ENCODE data around the gene TMEM240. TPM values are rescaled to one million over a fixed set of nuclear protein-coding genes. Genes with fewer than 3 reads are reported as not detected.
"Not testable (repeated sequence)": the region's sequence is repeated elsewhere in the genome, so short reads cannot be mapped to it uniquely, and the experiment has no call there.

The TMEM240 gene
- total RNA-seq, 1 donor from 2014 or later, result 1.1 TPM

DNA sequence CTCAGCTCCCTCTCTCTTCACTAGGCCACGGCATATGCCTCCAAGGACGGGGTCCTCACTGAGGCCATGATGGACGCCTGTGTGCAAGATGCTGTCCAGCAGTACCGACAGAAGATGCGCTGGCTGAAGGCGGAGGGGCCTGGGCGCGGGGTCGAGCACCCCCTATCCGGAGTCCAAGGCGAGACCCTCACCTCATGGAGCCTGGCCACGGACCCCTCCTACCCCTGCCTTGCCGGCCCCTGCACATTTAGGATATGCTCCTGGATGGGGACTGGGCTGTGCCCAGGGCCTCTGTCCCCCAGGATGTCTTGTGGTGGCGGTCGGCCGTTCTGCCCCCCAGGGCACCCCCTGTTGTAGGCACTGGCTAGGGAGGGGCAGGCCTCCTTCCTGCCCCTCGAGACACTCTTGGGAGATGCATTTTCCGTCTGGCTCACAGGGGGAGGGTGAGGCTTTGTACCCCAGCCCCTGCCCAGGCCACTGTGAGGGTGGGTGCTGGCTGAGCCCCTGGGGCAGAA, 44.9 kb downstream of the TMEM240 start:
- DNase-seq (ENCODE audit: low read depth), result not testable (repeated sequence)

DNA sequence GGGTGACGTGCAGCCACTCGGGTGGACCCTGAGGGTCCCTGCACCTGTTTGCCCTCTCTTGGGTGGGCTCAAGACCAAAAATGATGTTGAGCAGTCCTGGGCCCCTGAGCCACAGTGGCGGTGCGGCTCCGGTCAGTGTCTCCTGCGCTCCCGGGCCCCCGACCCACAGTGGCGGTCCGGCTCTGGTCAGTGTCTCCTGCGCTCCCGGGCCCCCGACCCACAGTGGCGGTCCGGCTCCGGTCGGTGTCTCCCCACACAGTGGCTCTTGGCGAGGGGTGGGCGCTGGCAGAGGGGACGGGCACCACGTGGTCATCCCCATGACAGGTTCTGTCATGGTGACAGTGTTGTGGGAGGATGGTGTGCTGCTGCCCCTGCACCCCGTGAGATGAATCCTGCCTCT, 46.1 kb downstream of the TMEM240 start:
- not testable (repeated sequence) for DNase-seq (ENCODE audit: low read depth)

DNA sequence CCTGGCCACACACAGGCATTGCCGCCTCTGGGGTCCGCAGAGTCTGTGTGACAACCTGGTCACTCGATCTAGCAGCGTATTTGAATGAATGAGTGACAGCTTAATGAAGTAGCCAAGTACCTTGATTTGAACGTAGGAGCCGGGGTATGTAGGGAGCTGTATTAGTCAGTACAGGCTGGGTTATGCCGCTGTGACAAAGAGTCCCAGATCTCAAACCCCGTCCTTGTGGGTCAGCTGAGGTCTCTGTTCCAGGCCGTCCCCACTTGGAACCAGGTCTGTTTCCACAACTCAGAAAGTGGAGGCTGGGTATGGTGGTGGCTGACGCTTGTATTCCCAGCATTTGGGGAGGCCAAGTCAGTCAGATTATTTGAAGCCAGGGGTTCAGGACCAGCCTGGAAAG, 48.8 kb downstream of the TMEM240 start:
- DNase-seq (ENCODE audit: low read depth), result no peak

DNA sequence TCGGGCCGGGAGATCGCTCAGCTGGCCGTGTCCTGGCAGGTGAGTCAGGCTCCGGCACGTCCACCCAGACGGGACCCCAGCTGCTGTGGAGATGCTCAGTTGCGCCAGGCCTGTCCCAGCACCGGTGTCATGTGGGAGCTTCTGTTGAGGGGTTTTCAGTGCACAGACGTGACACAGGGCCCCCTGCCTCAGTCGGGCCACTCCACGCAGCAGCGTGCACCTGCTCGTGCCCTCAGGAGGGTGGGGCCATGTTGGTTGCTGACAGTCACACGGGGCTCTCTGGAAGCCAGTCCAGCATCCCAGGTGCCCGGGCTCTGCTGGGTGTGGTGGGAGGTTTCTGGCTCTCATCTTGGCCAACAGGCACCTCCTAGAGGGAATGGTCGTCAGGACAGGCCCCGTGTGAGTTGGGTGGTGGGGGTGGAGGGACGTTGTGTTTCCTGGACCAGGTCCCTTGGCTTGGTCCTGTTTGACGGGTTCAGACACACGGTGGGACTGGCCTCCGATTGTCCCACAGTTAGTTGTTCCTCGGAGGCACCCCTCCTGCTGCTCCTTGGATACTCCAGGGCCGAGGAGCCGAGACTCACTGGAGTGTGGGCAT, 49.7 kb downstream of the TMEM240 start:
- no peak for DNase-seq (ENCODE audit: low read depth)

DNA sequence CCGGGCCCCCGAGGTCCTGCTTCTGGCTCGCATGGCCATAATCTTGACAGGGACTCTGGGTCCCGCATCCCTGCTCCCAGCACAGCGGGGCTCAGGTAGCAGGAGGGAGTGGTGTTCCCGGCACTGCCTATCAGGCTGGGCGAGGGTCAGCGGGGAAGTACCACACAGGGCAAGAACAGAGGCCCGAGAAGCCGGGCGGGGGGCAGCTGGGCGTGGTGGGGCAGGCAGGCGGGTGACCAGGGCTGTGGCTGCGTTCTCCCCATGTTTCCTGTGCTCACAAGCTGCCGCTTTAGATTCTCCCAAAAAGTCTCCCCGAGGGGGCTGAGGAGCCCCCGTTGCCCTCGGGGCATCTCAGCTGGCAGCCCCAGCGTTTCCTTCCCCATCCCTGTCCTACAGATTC, 50.6 kb downstream of the TMEM240 start:
- no peak for DNase-seq (ENCODE audit: low read depth)

DNA sequence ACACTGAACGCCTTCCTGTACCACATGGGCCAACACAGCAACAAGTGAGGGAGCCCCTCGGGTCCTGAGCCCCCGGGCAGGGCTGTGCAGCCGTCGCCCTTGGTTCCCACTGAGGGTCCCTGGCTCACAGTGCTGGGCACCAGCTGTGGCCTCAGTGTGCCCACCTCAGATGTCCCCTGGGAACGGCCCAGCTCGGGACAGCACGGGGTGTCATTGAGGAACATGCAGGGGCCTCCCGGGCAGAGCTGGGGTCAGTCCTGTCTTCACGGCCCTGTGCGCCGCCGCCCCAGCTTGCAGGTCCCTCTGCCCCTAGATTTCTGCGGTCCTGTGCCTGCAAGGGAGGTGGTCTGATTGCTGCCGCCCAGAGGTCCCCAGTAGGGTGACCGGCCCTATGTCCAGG, 51.2 kb downstream of the TMEM240 start:
- no peak for DNase-seq (ENCODE audit: low read depth)

DNA sequence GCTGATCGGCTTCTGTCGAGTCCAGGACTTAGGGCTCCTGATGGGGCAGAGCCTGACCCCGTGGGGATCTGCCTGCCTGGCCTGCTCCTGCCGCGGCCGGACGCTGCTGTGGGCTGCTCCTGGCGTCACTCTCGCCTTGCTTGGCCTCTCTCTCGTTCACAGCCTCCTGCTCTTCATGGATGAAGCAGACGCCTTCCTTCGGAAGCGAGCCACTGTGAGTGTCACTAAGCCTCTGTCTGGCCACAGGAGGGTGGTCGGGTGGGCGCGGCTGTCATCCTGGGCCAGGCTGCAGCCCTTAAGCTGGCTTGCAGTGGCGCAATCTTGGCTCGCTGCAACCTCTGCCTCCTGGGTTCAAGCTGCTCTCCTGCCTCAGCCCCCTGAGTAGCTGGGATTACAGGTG, 52.7 kb downstream of the TMEM240 start:
- no peak for DNase-seq (ENCODE audit: low read depth)

DNA sequence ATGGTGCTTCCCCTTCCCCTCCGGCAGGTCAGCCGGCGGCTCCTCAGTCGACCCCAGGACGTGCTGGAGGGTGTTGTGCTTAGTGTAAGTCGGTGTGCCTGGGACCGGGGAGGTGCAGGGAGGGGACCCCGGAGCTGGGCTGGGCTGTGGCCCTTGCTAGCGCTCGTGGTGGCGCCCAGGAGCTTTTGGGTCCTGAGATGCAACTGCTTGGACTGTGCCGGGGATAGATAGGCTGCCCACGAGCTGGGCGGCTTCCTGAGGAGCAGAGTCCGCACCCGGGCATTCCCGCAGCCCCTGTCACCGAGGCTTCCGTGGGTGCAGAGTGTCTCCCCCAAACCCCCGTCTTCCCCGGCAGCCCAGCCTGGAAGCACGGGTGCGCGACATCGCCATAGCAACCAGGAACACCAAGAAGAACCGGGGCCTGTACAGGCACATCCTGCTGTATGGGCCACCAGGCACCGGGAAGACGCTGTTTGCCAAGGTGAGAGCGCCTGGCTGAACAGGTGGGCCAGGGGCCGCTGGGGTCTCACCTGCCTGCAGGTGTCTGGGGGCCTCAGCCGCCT, 54.6 kb downstream of the TMEM240 start:
- DNase-seq (ENCODE audit: low read depth), result not testable (repeated sequence)

DNA sequence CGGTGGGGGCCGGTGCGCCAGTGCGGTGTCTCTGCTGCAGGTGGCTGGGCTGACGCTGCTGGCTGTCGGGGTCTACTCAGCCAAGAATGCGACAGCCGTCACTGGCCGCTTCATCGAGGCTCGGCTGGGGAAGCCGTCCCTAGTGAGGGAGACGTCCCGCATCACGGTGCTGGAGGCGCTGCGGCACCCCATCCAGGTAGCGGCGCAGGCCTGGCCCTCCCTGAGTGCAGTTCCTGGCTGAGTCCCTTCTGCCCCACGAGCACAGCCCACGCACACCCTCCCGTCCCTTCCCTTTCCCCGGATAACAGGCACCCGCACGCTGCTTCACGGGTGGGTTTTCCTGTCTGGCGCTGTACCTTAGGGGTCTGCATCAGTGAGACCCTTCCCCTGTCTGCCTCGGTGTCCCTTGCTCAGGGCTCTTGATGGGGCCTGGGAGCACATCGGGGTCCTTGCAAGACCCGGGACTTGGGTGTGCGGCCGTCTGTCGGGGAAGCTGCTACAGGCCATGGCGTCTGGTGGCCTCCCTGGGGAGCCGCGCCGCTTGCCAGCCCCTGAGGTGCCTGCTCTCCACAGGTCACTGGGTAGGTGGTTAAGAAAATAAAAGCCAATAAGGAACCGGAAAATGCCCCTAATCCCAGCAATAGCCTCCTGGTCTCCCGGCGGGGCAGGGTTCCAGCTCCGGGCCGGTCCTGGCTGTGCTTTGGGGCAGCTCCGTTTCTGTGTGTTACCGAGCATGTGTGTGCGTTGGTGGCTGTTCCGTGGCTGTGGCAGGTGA, 55.3 kb downstream of the TMEM240 start:
- not testable (repeated sequence) for DNase-seq (ENCODE audit: low read depth)

Other genes starting within 250 kb of the TMEM240 start
- gene ACAP3, start 232.7 kb downstream of the TMEM240 start, total RNA-seq, result 24.8 and 34.6 TPM in 2 replicates
- 14.2 and 24.0 TPM in 2 replicates for gene PUSL1, start 232.0 kb downstream of the TMEM240 start, total RNA-seq
- 35.8 and 57.5 TPM in 2 replicates for gene INTS11, start 216.0 kb downstream of the TMEM240 start, total RNA-seq
- gene CPTP, start 215.8 kb downstream of the TMEM240 start, total RNA-seq, result 13.0 and 20.4 TPM in 2 replicates
- gene TAS1R3, start 209.3 kb downstream of the TMEM240 start, total RNA-seq, result 0.15 and 0.17 TPM in 2 replicates
- 70.8 and 91.0 TPM in 2 replicates for gene DVL1, start 191.2 kb downstream of the TMEM240 start, total RNA-seq
- 24.7 and 35.6 TPM in 2 replicates for gene MXRA8, start 182.1 kb downstream of the TMEM240 start, total RNA-seq
- gene AURKAIP1, start 165.4 kb downstream of the TMEM240 start, total RNA-seq, result 75.6 and 155 TPM in 2 replicates
- 71.0 and 155 TPM in 2 replicates for gene CCNL2, start 141.3 kb downstream of the TMEM240 start, total RNA-seq
- gene MRPL20, start 133.3 kb downstream of the TMEM240 start, total RNA-seq, result 72.1 and 79.5 TPM in 2 replicates
- 0.10 and 0.17 TPM in 2 replicates for gene ANKRD65, start 119.3 kb downstream of the TMEM240 start, total RNA-seq
- gene VWA1, start 104.9 kb downstream of the TMEM240 start, total RNA-seq, result 14.4 and 19.1 TPM in 2 replicates
- gene ATAD3C, start 90.9 kb downstream of the TMEM240 start, total RNA-seq, result under 0.01 and 5.2 TPM in 2 replicates
- 12.2 and 18.6 TPM in 2 replicates for gene ATAD3B, start 68.9 kb downstream of the TMEM240 start, total RNA-seq
- gene ATAD3A, start 28.5 kb downstream of the TMEM240 start, total RNA-seq, result 27.0 and 42.0 TPM in 2 replicates
- 78.7 and 87.2 TPM in 2 replicates for gene SSU72, start 34.2 kb upstream of the TMEM240 start, total RNA-seq
- 0.52 and 2.4 TPM in 2 replicates for gene FNDC10, start 59.5 kb upstream of the TMEM240 start, total RNA-seq
- 32.0 and 68.2 TPM in 2 replicates for gene MIB2, start 74.9 kb upstream of the TMEM240 start, total RNA-seq
- gene MMP23B, start 91.5 kb upstream of the TMEM240 start, total RNA-seq, result 4.0 and 14.9 TPM in 2 replicates
- 6.9 and 15.5 TPM in 2 replicates for gene CDK11B, start 118.4 kb upstream of the TMEM240 start, total RNA-seq
- gene SLC35E2B, start 152.2 kb upstream of the TMEM240 start, total RNA-seq, result 10.8 and 64.3 TPM in 2 replicates
- gene CDK11A, start 183.7 kb upstream of the TMEM240 start, total RNA-seq, result 3.6 and 15.1 TPM in 2 replicates
- gene NADK, start 237.8 kb upstream of the TMEM240 start, total RNA-seq, result 34.9 and 48.4 TPM in 2 replicates

Measured in renal cortical epithelial cell (primary cell).